ENCODE results near the gene IL1RL1.
"Not testable (repeated sequence)": the region's sequence is repeated elsewhere in the genome, so short reads cannot be mapped to it uniquely, and the experiment has no call there.

IL1RL1 gene

DNA sequence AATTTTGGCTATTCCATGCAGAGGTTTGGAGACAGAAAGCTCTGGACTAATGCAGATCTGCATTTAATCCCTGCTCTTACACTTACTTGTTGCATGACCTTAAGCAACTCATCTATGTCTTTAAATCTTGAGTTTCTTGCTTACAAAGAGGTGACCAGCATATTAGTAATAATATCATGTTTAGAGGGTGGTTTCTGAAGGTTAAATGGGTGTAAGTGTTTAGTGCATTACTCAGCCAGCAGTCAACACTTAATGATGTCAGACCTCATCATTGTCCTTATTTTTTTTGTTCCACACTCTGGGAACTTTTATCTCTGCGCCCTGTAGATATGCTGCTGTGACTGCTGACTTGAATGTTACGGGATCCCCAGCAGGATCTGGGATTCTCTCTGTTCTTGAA, 1.7 kb downstream of the IL1RL1 start:
- no peaks in the 10 kb centered on the region for H3K79me2 ChIP-seq (ENCODE audit: control insufficient read depth, insufficient read depth, low read length, unreplicated experiment)
- no peaks in the 10 kb centered on the region for H3K36me3 ChIP-seq (ENCODE audit: insufficient read depth, low read length)
- peaks cover 35% of the 10 kb centered on the region for H3K4me1 ChIP-seq (ENCODE audit: control insufficient read depth, insufficient read depth, low read length, unreplicated experiment)
- H3K27me3 ChIP-seq (ENCODE audit: insufficient read depth, low read length): no peaks in the 10 kb centered on the region
- peak overlapping the region; percentile 5; the same call in 1 of the 2 replicates for H3K4me3 ChIP-seq (ENCODE audit: low read depth, low read length)
- peak overlapping the region; percentile 87 for H3K27ac ChIP-seq (ENCODE audit: low read depth, low read length)
- no peak overlapping the region for H2AFZ ChIP-seq (ENCODE audit: low read length, unreplicated experiment)

DNA sequence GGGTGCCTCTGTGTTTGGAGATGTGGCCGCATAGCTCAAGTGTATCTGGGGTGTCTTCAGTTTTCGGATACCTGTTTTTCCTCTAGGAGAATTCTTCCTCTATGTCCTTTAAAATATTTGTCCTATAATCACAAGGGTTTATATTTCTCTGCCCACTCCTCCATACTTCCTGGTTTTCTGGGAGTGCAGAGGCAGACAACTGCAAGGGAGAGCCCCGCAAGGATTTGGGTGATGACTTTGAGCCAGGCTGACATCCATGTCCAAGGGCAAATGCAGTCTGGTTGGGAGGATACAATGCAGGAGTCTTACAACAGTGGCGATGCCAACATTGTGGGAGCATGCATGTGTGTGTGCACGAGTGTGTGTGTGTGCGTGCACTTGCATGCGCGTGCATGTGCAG, 2.1 kb downstream of the IL1RL1 start:
- H3K27me3 ChIP-seq (ENCODE audit: insufficient read depth, low read length): no peaks in the 10 kb centered on the region
- peaks cover 35% of the 10 kb centered on the region for H3K4me1 ChIP-seq (ENCODE audit: control insufficient read depth, insufficient read depth, low read length, unreplicated experiment)
- H3K27ac ChIP-seq (ENCODE audit: low read depth, low read length): peak overlapping the region; percentile 87
- peak overlapping the region; percentile 5; the same call in 1 of the 2 replicates for H3K4me3 ChIP-seq (ENCODE audit: low read depth, low read length)
- no peak overlapping the region for H2AFZ ChIP-seq (ENCODE audit: low read length, unreplicated experiment)
- H3K36me3 ChIP-seq (ENCODE audit: insufficient read depth, low read length): no peaks in the 10 kb centered on the region
- no peaks in the 10 kb centered on the region for H3K79me2 ChIP-seq (ENCODE audit: control insufficient read depth, insufficient read depth, low read length, unreplicated experiment)

DNA sequence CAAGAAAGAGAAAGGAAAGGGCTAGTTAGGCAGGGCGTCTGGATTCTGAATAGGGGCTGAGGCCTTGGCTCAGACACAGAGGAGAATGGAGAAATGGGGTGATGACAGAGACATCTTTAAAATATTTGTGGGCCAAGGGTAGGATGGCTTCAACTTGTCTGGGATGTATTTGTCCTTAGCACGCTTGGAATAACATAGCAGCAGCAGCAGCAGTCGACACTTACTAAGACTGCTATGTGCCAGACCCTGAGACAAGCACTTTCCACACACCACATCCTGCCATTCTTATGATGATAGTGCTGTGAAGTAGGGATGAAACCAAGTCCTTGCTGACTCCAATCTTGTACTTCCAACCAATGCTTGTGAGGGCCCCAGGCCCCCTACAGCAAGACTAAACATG, 2.6 kb downstream of the IL1RL1 start:
- no peaks in the 10 kb centered on the region for H3K27me3 ChIP-seq (ENCODE audit: insufficient read depth, low read length)
- H3K79me2 ChIP-seq (ENCODE audit: control insufficient read depth, insufficient read depth, low read length, unreplicated experiment): no peaks in the 10 kb centered on the region
- peak overlapping the region; percentile 87 for H3K27ac ChIP-seq (ENCODE audit: low read depth, low read length)
- H3K4me1 ChIP-seq (ENCODE audit: control insufficient read depth, insufficient read depth, low read length, unreplicated experiment): peaks cover 35% of the 10 kb centered on the region
- H2AFZ ChIP-seq (ENCODE audit: low read length, unreplicated experiment): no peak overlapping the region
- peak overlapping the region; percentile 5; the same call in 1 of the 2 replicates for H3K4me3 ChIP-seq (ENCODE audit: low read depth, low read length)
- H3K36me3 ChIP-seq (ENCODE audit: insufficient read depth, low read length): no peaks in the 10 kb centered on the region

DNA sequence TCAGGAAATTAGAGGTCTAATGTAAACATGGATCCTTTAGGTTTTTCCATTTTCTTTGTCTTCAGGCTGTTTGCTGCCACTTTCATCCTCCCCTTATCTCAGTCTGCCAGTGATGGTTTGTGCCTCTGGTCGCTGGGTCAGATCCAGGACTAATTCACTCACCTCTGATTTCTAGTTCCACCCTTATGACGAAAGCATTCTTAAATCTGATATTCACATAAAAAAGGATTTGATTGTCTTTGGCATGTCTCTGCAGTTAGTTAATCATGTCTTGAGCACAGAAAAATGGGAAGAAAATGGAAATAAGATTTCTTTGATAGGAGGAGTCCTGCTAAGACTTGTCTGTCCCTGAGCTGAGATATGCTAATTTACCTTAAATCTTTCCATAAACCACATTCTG, 4.6 kb downstream of the IL1RL1 start:
- H3K79me2 ChIP-seq (ENCODE audit: control insufficient read depth, insufficient read depth, low read length, unreplicated experiment): no peaks in the 10 kb centered on the region
- no peak overlapping the region for H3K4me3 ChIP-seq (ENCODE audit: low read depth, low read length)
- no peaks in the 10 kb centered on the region for H3K27me3 ChIP-seq (ENCODE audit: insufficient read depth, low read length)
- H3K36me3 ChIP-seq (ENCODE audit: insufficient read depth, low read length): no peaks in the 10 kb centered on the region
- H3K27ac ChIP-seq (ENCODE audit: low read depth, low read length): no peak overlapping the region
- H3K4me1 ChIP-seq (ENCODE audit: control insufficient read depth, insufficient read depth, low read length, unreplicated experiment): peaks cover 35% of the 10 kb centered on the region
- no peak overlapping the region for H2AFZ ChIP-seq (ENCODE audit: low read length, unreplicated experiment)

DNA sequence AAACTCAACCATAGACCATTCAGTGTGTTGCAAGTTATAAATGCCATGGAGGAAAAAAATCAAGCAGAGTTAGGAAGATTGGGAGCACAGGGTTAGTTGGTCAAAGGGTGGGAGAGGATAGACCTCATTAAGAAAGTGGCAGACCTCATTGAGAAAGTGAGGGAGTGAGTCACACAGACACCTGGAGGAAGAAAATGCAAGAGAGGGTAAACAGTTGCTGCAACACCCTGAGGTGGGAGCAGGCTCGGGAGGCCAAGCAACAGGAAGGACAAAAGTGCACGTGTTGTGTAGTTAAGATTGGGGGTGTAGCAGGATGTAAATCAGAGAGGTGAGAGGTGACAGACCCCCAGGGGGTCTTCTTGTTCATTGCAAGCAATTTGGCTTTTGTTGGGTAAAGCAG, 6.4 kb downstream of the IL1RL1 start:
- Histone ChIP-seq H3K4me1 (ENCODE audit: control insufficient read depth, insufficient read depth, low read length, unreplicated experiment) (peaks cover 25% of the 10 kb centered on the region), H3K79me2 (ENCODE audit: control insufficient read depth, insufficient read depth, low read length, unreplicated experiment) (no peaks in the 10 kb centered on the region), H3K36me3 (ENCODE audit: insufficient read depth, low read length) (no peaks in the 10 kb centered on the region), H2AFZ (ENCODE audit: low read length, unreplicated experiment) (no peak overlapping the region), H3K4me3 (ENCODE audit: low read depth, low read length) (no peak overlapping the region), H3K27ac (ENCODE audit: low read depth, low read length) (no peak overlapping the region), H3K27me3 (ENCODE audit: insufficient read depth, low read length) (no peaks in the 10 kb centered on the region)

DNA sequence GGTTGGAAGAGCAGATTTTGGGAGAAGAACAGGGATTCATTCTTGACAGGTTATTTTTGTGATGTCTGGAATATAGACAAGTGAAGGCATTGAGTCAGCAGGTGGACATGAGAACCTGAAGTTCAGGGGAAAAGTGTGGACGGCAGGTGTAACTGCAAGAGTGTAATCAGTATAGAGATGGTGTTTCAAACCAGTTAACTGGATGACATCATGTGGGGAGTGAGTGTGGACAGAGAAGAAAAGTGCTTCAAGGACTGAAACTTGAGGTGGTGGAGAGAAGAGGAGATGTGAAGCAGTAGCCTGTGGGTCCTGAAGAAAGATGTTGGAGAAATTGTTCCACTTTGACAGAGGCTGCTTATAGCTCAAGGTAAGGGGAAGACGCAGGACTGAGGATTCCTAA, 7.1 kb downstream of the IL1RL1 start:
- Histone ChIP-seq H3K27ac (ENCODE audit: low read depth, low read length) (no peak overlapping the region), H3K27me3 (ENCODE audit: insufficient read depth, low read length) (no peaks in the 10 kb centered on the region), H3K36me3 (ENCODE audit: insufficient read depth, low read length) (no peaks in the 10 kb centered on the region), H3K79me2 (ENCODE audit: control insufficient read depth, insufficient read depth, low read length, unreplicated experiment) (no peaks in the 10 kb centered on the region), H3K4me3 (ENCODE audit: low read depth, low read length) (no peak overlapping the region), H3K4me1 (ENCODE audit: control insufficient read depth, insufficient read depth, low read length, unreplicated experiment) (peaks cover 18% of the 10 kb centered on the region), H2AFZ (ENCODE audit: low read length, unreplicated experiment) (no peak overlapping the region)

DNA sequence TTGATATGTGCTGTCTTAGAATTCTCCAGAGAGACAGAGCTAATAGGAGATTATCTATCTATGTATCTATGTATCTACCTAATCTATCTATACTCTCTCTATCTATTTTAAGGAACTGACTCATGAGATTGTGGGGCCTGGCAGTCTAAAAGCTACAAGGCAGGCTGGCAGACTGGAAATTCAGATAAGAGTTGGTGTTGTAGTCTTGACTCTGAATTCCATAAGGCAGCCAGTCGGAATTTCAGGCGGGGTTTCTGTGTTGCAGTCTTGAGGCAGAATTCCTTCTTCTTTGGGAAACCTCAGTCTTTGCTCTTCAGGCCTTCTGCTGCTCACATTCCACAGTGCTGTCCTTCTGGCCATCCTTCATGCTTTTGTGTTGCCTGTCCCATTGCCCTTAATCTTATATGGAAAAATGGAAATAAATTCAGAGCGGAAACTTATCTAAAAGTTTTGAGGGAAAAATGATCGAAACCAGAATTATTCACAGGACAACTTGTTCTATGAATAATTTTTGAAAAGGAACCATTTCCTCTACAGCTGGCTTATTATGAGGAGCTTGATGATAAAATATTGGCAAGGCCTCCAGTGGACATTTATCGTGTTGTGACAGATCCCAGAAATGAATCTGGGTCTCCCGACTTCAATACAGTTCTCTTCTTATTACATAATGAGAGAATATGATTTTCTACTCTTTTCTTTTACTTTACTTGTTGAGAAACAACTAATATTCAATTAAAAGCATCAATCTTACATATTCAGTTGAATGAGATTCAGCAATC, 10.8 kb downstream of the IL1RL1 start:
- Histone ChIP-seq H3K79me2 (ENCODE audit: control insufficient read depth, insufficient read depth, low read length, unreplicated experiment) (no peaks in the 10 kb centered on the region), H3K4me3 (ENCODE audit: low read depth, low read length) (no peak overlapping the region)

DNA sequence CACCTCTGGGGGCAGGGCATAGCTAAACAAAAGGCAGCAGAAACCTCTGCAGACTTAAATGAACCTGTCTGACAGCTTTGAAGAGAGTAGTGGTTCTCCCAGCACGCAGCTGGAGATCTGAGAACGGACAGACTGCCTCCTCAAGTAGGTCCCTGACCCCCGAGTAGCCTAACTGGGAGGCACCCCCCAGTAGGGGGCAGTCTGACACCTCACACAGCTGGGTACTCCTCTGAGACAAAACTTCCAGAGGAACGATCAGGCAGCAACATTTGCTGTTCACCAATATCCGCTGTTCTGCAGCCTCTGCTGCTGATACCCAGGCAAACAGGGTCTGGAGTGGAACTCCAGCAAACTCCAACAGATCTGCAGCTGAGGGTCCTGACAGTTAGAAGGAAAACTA, 13.6 kb downstream of the IL1RL1 start:
- H3K4me1 ChIP-seq (ENCODE audit: control insufficient read depth, insufficient read depth, low read length, unreplicated experiment); H3K79me2 ChIP-seq (ENCODE audit: control insufficient read depth, insufficient read depth, low read length, unreplicated experiment); H3K4me3 ChIP-seq (ENCODE audit: low read depth, low read length); H3K27me3 ChIP-seq (ENCODE audit: insufficient read depth, low read length); H3K36me3 ChIP-seq (ENCODE audit: insufficient read depth, low read length); H2AFZ ChIP-seq (ENCODE audit: low read length, unreplicated experiment); H3K27ac ChIP-seq (ENCODE audit: low read depth, low read length): not testable (repeated sequence)

More for the DNA sequence above, 10.8 kb downstream of the IL1RL1 start:
- H2AFZ ChIP-seq (ENCODE audit: low read length, unreplicated experiment): no peak overlapping the region
- no peaks in the 10 kb centered on the region for H3K4me1 ChIP-seq (ENCODE audit: control insufficient read depth, insufficient read depth, low read length, unreplicated experiment)
- H3K27me3 ChIP-seq (ENCODE audit: insufficient read depth, low read length): no peaks in the 10 kb centered on the region
- H3K27ac ChIP-seq (ENCODE audit: low read depth, low read length): no peak overlapping the region
- no peaks in the 10 kb centered on the region for H3K36me3 ChIP-seq (ENCODE audit: insufficient read depth, low read length)

DNA sequence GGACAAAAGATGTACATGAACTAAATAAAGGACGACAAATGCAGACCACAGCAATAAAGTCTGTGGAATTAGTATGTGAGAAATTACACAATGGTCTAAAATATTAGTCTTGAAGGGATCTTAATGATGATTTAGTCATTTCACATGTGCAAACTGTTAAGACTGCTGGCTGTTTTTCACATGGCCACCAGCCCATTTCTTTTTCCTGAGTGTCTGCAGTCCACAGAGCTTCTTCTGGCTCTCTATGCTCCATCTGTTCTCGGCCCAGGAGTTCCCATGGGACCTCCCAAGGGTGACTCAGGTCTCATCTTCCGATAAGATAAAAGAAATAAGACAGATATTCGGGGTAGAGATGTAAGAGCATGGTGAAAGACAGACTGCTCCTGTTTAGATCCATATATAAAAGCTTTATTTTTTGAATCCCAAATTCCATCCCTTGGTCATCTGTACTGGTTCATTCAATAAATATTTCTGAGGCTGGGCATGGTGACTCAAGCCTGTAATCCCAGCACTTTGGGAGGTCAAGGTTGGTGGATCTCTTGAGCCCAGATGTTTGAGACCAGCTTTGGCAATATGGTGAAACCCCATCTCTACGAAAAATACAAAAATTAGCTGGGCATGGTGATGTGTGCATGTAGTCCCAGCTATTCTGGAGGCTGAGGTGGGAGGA, 20.1 kb downstream of the IL1RL1 start:
- Histone ChIP-seq H3K27me3 (ENCODE audit: insufficient read depth, low read length) (no peaks in the 10 kb centered on the region), H3K4me3 (ENCODE audit: low read depth, low read length) (no peak overlapping the region), H3K27ac (ENCODE audit: low read depth, low read length) (no peak overlapping the region), H3K36me3 (ENCODE audit: insufficient read depth, low read length) (no peaks in the 10 kb centered on the region), H3K79me2 (ENCODE audit: control insufficient read depth, insufficient read depth, low read length, unreplicated experiment) (no peaks in the 10 kb centered on the region), H2AFZ (ENCODE audit: low read length, unreplicated experiment) (no peak overlapping the region), H3K4me1 (ENCODE audit: control insufficient read depth, insufficient read depth, low read length, unreplicated experiment) (peaks cover 19% of the 10 kb centered on the region)

DNA sequence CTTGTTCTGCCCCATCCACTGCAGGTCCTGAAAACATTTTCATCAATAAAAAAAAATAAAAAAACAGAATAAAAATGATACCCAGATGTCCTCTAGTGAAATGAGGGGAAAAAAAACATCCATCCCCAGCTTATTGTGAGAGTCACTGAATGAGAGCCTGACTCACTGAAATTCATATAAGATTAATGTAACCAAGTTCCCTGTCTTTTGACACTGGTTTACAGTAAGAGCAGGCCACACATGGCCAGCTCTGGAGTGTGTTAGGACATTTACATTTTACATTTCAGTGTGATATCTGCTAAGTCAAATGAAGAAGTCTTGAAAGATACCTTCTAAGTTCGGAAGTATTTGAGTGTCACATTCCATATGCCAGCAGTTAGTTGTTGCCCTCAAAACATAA, 23.1 kb downstream of the IL1RL1 start:
- H3K4me1 ChIP-seq (ENCODE audit: control insufficient read depth, insufficient read depth, low read length, unreplicated experiment): peaks cover 42% of the 10 kb centered on the region
- no peak overlapping the region for H2AFZ ChIP-seq (ENCODE audit: low read length, unreplicated experiment)
- H3K27me3 ChIP-seq (ENCODE audit: insufficient read depth, low read length): no peaks in the 10 kb centered on the region
- peak overlapping the region; percentile 95 for H3K27ac ChIP-seq (ENCODE audit: low read depth, low read length)
- H3K36me3 ChIP-seq (ENCODE audit: insufficient read depth, low read length): no peaks in the 10 kb centered on the region
- no peaks in the 10 kb centered on the region for H3K79me2 ChIP-seq (ENCODE audit: control insufficient read depth, insufficient read depth, low read length, unreplicated experiment)
- no peak overlapping the region for H3K4me3 ChIP-seq (ENCODE audit: low read depth, low read length)

DNA sequence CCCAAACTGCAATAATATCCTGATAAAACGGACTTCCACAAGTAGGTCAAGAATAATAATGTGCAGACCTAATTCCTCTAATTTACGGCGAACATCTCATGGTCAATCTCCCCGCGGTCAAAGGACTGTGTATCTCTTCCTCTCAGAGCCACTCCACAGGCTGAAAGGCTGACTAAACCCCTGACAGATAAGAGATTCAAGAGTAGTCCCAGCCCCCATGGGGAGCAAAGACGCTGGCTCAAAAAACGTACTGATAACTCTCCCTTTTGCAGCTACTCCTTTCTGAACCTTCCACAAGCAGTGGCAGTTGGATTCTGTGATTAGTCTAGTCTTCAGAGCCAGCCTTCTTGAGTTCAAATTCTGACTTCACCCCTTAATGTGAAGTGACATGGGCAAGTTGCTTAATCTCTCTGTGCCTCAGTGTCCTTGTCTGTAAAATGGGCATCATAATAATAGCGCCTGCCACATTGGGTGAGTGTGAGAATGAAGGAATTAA, 24.6 kb downstream of the IL1RL1 start:
- Histone ChIP-seq H3K4me3 (ENCODE audit: low read depth, low read length) (no peak overlapping the region), H3K4me1 (ENCODE audit: control insufficient read depth, insufficient read depth, low read length, unreplicated experiment) (peaks cover 42% of the 10 kb centered on the region), H3K36me3 (ENCODE audit: insufficient read depth, low read length) (no peaks in the 10 kb centered on the region), H3K79me2 (ENCODE audit: control insufficient read depth, insufficient read depth, low read length, unreplicated experiment) (no peaks in the 10 kb centered on the region), H3K27ac (ENCODE audit: low read depth, low read length) (peak overlapping the region; percentile 95), H3K27me3 (ENCODE audit: insufficient read depth, low read length) (no peaks in the 10 kb centered on the region), H2AFZ (ENCODE audit: low read length, unreplicated experiment) (peak overlapping the region; percentile 28)
